ENCODE data around the gene TRAF7.

TRAF7 gene

GRCh38 chr16:2226245-2226793 lies 70.7 kb downstream of the TRAF7 start:
- no peak for DNase-seq

- DNase-seq: no peak
These were observed 71.3 kb downstream of the TRAF7 start for GRCh38 chr16:2226918-2227317.
